GM23338 (cell line): ENCODE measurements around the gene AMPD2. TPM values are rescaled to one million over a fixed set of nuclear protein-coding genes. Genes with fewer than 3 reads are reported as not detected.

ENCODE experiments used
- ATAC-seq: fragments of 200-7000 bp; cut with Tn5 transposase; 3 replicates; pipeline ENCODE4 v1.9.1; 2020
- DNase-seq: peaks from one replicate; pipeline ENCODE4 v3.0.0-alpha.2; 2015; ENCODE audit warnings: low spot score
- H2AFZ ChIP-seq: fragments of 200-600 bp; sonication (generic); 2 replicates; pipeline ENCODE4 v1.8.0; 2016; ENCODE audit warnings: antibody characterized with exemption, mild to moderate bottlenecking, moderate library complexity
- H3F3A ChIP-seq: fragments of 200-600 bp; sonication (generic); replicated peaks from 2 replicates; pipeline ENCODE4 v1.8.0; 2017; ENCODE audit warnings: antibody characterized with exemption, mixed run types, low read depth
- H3K27ac ChIP-seq: fragments of 200-600 bp; sonication (generic); 2 replicates; pipeline ENCODE4 v1.6.1; 2016; ENCODE audit warnings: low read depth
- H3K27me3 ChIP-seq: fragments of 200-600 bp; sonication (generic); 2 replicates; pipeline ENCODE4 v1.8.0; 2016; ENCODE audit warnings: mild to moderate bottlenecking, mixed run types, moderate library complexity; ENCODE audit not compliant: insufficient read depth
- H3K36me3 ChIP-seq: fragments of 200-600 bp; sonication (generic); 2 replicates; pipeline ENCODE4 v1.8.0; 2016; ENCODE audit warnings: mild to moderate bottlenecking; ENCODE audit not compliant: insufficient read depth
- H3K4me1 ChIP-seq: fragments of 200-600 bp; sonication (generic); 2 replicates; pipeline ENCODE4 v1.8.0; 2016; ENCODE audit warnings: mild to moderate bottlenecking, moderate library complexity; ENCODE audit not compliant: insufficient read depth
- H3K4me2 ChIP-seq: fragments of 200-600 bp; sonication (generic); 2 replicates; pipeline ENCODE4 v1.7.1; 2017; ENCODE audit warnings: mixed run types
- H3K4me3 ChIP-seq: fragments of 200-600 bp; sonication (generic); 2 replicates; pipeline ENCODE4 v1.6.1; 2016; ENCODE audit warnings: mixed run types
- H3K79me2 ChIP-seq: fragments of 200-600 bp; sonication (generic); replicated peaks from 2 replicates; pipeline ENCODE4 v1.8.0; 2017; ENCODE audit warnings: mild to moderate bottlenecking; ENCODE audit not compliant: insufficient read depth
- H3K9me2 ChIP-seq: fragments of 200-600 bp; sonication (generic); 2 replicates; pipeline ENCODE4 v1.8.0; 2017; ENCODE audit not compliant: insufficient read depth
- H4K20me1 ChIP-seq: fragments of 200-600 bp; sonication (generic); replicated peaks from 2 replicates; pipeline ENCODE4 v1.8.0; 2017; ENCODE audit warnings: mild to moderate bottlenecking; ENCODE audit not compliant: insufficient read depth
- H3K27ac Mint-ChIP-seq: 2 replicates; pipeline ENCODE4 v1.8.0; 2020; ENCODE audit warnings: inconsistent platforms, mild to moderate bottlenecking, moderate library complexity, mixed read lengths
- H3K27me3 Mint-ChIP-seq: 3 replicates; pipeline ENCODE4 v1.8.0; 2022; ENCODE audit warnings: low read depth, mild to moderate bottlenecking, moderate library complexity, mixed read lengths, inconsistent platforms; ENCODE audit not compliant: insufficient read depth, poor library complexity
- H3K36me3 Mint-ChIP-seq: 3 replicates; pipeline ENCODE4 v1.8.0; 2021; ENCODE audit warnings: low read depth, mild to moderate bottlenecking, inconsistent platforms, moderate library complexity, mixed read lengths
- H3K4me1 Mint-ChIP-seq: 3 replicates; pipeline ENCODE4 v1.8.0; 2020; ENCODE audit warnings: mild to moderate bottlenecking, inconsistent platforms, mixed read lengths
- H3K4me3 Mint-ChIP-seq: 3 replicates; pipeline ENCODE4 v1.8.0; 2021; ENCODE audit warnings: moderate library complexity, mild to moderate bottlenecking, inconsistent platforms, mixed read lengths
- H3K9me3 Mint-ChIP-seq: 3 replicates; pipeline ENCODE4 v1.8.0; 2020; ENCODE audit warnings: moderate library complexity, mild to moderate bottlenecking, inconsistent platforms, mixed read lengths
- CREB1 ChIP-seq: fragments of 250-450 bp; sonication (Bioruptor Pico); IDR thresholded peaks from 2 replicates; pipeline ENCODE4 v1.5.0; 2020; ENCODE audit warnings: low read depth, mild to moderate bottlenecking, moderate library complexity
- CTCF ChIP-seq, 2 experiments: fragments of 200-600 bp in 1 of 2; sonication (generic) in 1 of 2; conservative IDR thresholded peaks; 2 replicates each; pipeline versions ENCODE4 v1.5.1 to v1.6.1; 2016 to 2017; ENCODE audit warnings: antibody characterized with exemption in 2 of 2, low read depth in 2 of 2, mild to moderate bottlenecking in 2 of 2, moderate library complexity in 1 of 2
- ETS1 ChIP-seq: IDR thresholded peaks from 2 replicates; pipeline ENCODE4 v1.6.1; 2016; ENCODE audit warnings: antibody characterized with exemption
- EZH2 ChIP-seq: fragments of 200-600 bp; sonication (generic); IDR thresholded peaks from one replicate; pipeline ENCODE4 v1.8.0; 2017; ENCODE audit warnings: antibody characterized with exemption, mild to moderate bottlenecking, low read depth; ENCODE audit not compliant: unreplicated experiment
- EZH2phosphoT487 ChIP-seq: fragments of 200-600 bp; sonication (generic); IDR thresholded peaks from one replicate; pipeline ENCODE4 v1.8.1; 2018; ENCODE audit warnings: antibody characterized with exemption; ENCODE audit not compliant: unreplicated experiment
- JUNB ChIP-seq: IDR thresholded peaks from one replicate; pipeline ENCODE4 v1.6.1; 2016; ENCODE audit warnings: antibody characterized with exemption; ENCODE audit not compliant: unreplicated experiment
- NANOG ChIP-seq: IDR thresholded peaks from 2 replicates; pipeline ENCODE4 v1.6.1; 2016; ENCODE audit warnings: antibody characterized with exemption, borderline replicate concordance
- POLR2AphosphoS5 ChIP-seq: IDR thresholded peaks from 2 replicates; pipeline ENCODE4 v1.6.1; 2016; ENCODE audit warnings: antibody characterized with exemption, low read depth
- REST ChIP-seq: IDR thresholded peaks from one replicate; pipeline ENCODE4 v1.6.1; 2018; ENCODE audit warnings: antibody characterized with exemption; ENCODE audit not compliant: unreplicated experiment
- STAT1 ChIP-seq: IDR thresholded peaks from one replicate; pipeline ENCODE4 v1.6.1; 2016; ENCODE audit warnings: antibody characterized with exemption; ENCODE audit not compliant: unreplicated experiment
- ZNF114 ChIP-seq: fragments of 250-450 bp; sonication (Bioruptor Pico); IDR thresholded peaks from 2 replicates; pipeline ENCODE4 v1.5.0; 2020; ENCODE audit warnings: mild to moderate bottlenecking, moderate library complexity
- ZNF331 ChIP-seq: fragments of 250-450 bp; sonication (Bioruptor Pico); IDR thresholded peaks from 2 replicates; pipeline ENCODE4 v1.5.0; 2020; ENCODE audit warnings: low read depth, mild to moderate bottlenecking, moderate library complexity
- ZNF462 ChIP-seq: fragments of 250-450 bp; sonication (Bioruptor Pico); IDR thresholded peaks from 2 replicates; pipeline ENCODE4 v1.5.0; 2020; ENCODE audit warnings: mild to moderate bottlenecking, moderate library complexity
- polyA plus RNA-seq: library from polyadenylated mRNA; unstranded; fragments of >200 nt; fragmentation: Nextera tagmentation; extraction: Ambion mirVana; gene quantifications from 2 replicates; pipeline ENCODE4 v1.2.1, GENCODE V29; 2016
- total RNA-seq: library from RNA; depleted of rRNA; stranded (reverse); fragments of >200 nt; shearing (Covaris generic); gene quantifications from 2 replicates; pipeline ENCODE4 v1.2.3, GENCODE V29; 2014

AMPD2 gene
- total and polyA plus RNA-seq, 2 experiments from 2014 or later, result 24.5 to 62.1 TPM

GRCh38 chr1:109677459-109677858 lies 57.8 kb downstream of the AMPD2 start:
- Mint-ChIP-seq H3K4me1 (no peaks in the 10 kb centered on the region), H3K4me3 (no peak overlapping the region), H3K27me3 (no peaks in the 10 kb centered on the region), H3K27ac (no peak overlapping the region), H3K9me3 (no peaks in the 10 kb centered on the region), H3K36me3 (no peaks in the 10 kb centered on the region)
- ATAC-seq (no peak), DNase-seq (no peak)
- Histone ChIP-seq H3K27ac (no peak overlapping the region), H3K36me3 (no peaks in the 10 kb centered on the region), H2AFZ (no peak overlapping the region), H3K27me3 (no peaks in the 10 kb centered on the region), H4K20me1 (no peaks in the 10 kb centered on the region), H3K79me2 (no peaks in the 10 kb centered on the region), H3K4me2 (no peak overlapping the region), H3K4me3 (no peak overlapping the region), H3K9me2 (no peaks in the 10 kb centered on the region), H3F3A (no peaks in the 10 kb centered on the region), H3K4me1 (no peaks in the 10 kb centered on the region)
- no peak for TF ChIP-seq ETS1
- no peak for TF ChIP-seq ZNF331 (CRISPR knock-in tag)
- TF ChIP-seq ZNF462 (CRISPR knock-in tag), result no peak
- TF ChIP-seq NANOG, result no peak
- TF ChIP-seq EZH2, result no peak
- no peak for TF ChIP-seq JUNB
- no peak for TF ChIP-seq EZH2phosphoT487
- TF ChIP-seq REST, result no peak
- no peak for TF ChIP-seq CTCF (conservative IDR thresholded peaks at IDR 0.05; ENCODE audit: low read depth in 2 of 2)
- TF ChIP-seq STAT1, result no peak
- no peak for TF ChIP-seq CREB1 (CRISPR knock-in tag)
- TF ChIP-seq POLR2AphosphoS5, result no peak
- TF ChIP-seq ZNF114 (CRISPR knock-in tag), result no peak
